GM12878 (cell line): ENCODE data around the gene AGXT.

ENCODE experiments used
- MTA2 ChIP-seq: fragments of 450-650 bp; IDR thresholded peaks from 2 replicates; pipeline ENCODE4 v1.6.1; 2016; ENCODE audit warnings: low read depth, mild to moderate bottlenecking, moderate library complexity
- TF ChIP-seq, protein P1 (sequence below): fragments of 450-650 bp; formaldehyde crosslinking; IDR thresholded peaks from 2 replicates; pipeline ENCODE4 v1.5.0; 2022; ENCODE audit warnings: mild to moderate bottlenecking, missing genetic modification characterization

DNA sequence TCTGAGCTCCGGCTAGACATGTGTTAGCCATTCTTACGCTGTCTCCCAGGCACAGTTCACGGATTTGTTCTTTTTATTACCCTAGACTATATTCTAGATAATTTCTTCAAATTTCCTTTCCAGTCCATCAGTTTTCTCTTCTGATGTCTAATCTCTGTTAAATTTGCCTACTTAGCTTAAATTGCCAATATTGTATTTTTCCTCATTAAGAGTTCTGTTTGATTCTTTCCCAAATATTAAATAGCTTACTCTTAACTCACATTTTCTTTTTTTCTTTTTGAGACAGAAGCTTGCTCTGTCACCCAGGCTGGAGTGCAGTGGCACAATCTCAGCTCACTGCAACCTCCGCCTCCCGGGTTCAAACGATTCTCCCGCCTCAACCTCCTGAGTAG lies 58.8 kb downstream of the AGXT start:
- no peak for TF ChIP-seq MTA2
- TF ChIP-seq, protein P1, sequence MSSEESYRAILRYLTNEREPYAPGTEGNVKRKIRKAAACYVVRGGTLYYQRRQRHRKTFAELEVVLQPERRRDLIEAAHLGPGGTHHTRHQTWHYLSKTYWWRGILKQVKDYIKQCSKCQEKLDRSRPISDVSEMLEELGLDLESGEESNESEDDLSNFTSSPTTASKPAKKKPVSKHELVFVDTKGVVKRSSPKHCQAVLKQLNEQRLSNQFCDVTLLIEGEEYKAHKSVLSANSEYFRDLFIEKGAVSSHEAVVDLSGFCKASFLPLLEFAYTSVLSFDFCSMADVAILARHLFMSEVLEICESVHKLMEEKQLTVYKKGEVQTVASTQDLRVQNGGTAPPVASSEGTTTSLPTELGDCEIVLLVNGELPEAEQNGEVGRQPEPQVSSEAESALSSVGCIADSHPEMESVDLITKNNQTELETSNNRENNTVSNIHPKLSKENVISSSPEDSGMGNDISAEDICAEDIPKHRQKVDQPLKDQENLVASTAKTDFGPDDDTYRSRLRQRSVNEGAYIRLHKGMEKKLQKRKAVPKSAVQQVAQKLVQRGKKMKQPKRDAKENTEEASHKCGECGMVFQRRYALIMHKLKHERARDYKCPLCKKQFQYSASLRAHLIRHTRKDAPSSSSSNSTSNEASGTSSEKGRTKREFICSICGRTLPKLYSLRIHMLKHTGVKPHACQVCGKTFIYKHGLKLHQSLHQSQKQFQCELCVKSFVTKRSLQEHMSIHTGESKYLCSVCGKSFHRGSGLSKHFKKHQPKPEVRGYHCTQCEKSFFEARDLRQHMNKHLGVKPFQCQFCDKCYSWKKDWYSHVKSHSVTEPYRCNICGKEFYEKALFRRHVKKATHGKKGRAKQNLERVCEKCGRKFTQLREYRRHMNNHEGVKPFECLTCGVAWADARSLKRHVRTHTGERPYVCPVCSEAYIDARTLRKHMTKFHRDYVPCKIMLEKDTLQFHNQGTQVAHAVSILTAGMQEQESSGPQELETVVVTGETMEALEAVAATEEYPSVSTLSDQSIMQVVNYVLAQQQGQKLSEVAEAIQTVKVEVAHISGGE (CRISPR knock-in tag) = no peak
